Stimulated activated CD8-positive, alpha-beta memory T cell treated with anti-CD3 and anti-CD28 coated beads, Interleukin-7, amount 100 ng/mL, for 24 hours (primary cell): ENCODE measurements around the gene NEURL1B.

ENCODE experiments used
- DNase-seq: peaks from one replicate; pipeline ENCODE4 v3.0.0-alpha.2; 2020; ENCODE audit warnings: low read depth

The NEURL1B gene

DNA sequence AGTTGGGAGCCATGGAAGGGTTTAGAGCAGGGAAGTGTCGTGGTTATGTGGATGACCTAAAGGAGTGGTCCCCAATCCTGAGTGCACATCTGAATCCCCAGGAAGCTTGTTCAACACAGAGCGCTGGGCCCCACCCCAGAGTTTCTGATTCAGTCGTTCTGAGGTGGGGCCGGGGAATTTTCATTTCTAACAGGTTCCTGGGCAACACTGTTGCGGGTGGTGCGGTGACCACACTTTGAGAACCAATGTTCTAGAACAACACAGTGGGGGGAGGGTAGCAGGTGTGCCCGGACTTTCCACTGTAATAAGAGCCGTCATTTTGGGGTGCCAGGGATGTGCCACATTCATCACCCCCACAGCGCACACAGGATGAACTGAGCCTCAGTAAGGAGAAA lies 90.6 kb downstream of the NEURL1B start:
- no peak for DNase-seq

DNA sequence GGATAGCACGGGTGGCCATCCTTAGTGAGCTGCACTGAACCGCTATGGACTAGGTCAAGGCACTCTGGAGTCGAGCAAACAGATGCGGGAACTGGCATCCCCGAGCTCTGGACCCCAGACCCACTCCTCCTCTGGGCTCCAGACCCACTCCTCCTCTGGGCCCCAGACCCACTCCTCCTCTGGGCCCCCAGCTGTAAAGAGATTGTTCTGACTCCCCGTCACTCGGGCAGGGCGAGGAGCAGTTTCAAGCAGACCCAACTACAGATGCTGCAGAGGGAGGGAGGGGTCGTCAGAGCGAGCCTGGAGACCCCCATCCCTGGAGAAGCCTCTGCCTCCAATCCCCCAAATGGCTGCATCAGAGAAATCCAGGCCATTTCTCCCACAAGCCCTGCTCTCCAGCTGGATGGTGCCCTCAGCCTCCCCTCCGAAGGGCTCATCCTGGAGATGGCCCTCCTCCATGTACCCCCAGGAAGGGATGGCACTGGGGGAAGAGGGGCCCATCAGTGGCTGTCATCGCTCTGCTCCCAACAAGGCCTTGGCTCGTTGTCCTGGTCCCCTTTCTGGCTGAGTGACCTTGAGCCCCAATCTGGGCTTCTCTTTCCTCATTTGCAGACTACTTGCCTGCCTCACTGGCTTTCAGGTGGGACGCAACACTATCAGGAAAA lies 91.3 kb downstream of the NEURL1B start:
- DNase-seq, result no peak

DNA sequence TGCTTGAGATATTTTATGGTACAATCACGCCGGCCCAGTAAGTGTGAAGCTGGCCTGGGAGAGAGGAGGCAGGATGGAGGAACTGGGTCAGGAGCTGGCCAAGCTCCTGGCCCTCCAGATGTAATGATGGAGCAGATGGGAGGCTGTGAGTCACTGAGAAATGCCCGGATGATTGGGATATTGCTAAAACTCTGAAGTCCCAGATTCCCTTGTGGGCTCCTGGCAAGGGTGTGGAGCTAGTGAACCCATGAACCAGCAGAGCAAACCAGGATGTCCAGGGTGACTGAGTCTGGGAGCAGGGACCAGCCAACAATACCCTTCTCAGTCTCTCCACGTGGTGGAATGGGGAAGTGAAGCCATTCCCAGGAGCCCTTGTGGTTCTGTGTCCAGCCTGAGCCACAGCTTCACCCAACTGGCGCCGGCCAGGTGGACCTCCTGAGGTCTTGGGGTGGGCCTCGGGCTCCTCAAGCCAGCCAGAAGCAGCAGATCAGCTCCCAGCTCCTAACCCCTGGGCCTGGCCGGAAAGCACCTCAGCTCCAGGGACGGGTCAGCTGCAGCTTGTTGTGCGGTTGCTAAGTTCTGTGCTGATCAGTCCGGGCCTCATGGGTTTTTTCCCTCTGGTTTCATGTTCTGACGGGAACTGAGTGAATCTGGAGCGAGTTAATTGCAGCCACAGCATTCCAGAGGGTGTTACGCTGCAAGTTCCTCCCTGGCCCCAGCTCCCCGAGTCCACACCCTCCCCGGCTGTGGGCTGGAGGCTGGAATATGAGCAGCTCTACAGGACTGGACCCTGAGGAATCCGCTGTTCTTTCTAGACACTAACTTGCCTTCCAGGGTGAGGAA lies 92.3 kb downstream of the NEURL1B start:
- DNase-seq, result no peak

GRCh38 chr5:172733974-172734346 lies 92.9 kb downstream of the NEURL1B start:
- DNase-seq, result no peak

GRCh38 chr5:172735141-172735831 lies 94.2 kb downstream of the NEURL1B start:
- no peak for DNase-seq

DNA sequence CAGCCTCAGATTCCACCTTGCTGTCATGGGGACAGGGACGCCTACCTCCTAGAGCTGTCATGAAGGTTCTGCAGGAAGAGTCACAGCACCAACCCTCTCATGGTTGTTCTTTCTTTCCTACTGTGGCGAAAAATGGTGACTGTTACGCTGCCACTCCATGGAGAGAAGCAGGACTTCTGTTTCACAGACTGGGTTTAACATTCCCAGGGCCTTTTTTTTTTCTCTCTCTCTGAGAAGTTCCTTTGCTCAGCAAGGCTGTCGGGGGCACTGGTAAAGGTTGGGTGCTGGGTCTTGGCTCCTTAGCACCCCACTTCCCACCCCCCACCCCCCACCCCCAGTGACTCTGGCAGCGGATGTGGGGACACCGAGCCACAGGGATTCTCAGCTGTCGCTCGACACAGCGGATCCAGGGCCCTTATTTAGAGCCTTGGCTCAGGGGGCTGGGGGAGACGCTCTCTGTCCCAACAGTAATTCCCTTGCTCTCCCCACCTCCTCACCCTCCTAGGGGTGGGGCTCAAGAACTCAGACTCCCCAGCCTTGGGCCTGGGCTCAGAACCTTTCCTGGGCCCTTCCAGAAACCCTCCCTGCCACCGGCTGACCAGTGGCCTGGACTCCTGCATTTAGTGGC lies 95.6 kb downstream of the NEURL1B start:
- DNase-seq, result no peak

DNA sequence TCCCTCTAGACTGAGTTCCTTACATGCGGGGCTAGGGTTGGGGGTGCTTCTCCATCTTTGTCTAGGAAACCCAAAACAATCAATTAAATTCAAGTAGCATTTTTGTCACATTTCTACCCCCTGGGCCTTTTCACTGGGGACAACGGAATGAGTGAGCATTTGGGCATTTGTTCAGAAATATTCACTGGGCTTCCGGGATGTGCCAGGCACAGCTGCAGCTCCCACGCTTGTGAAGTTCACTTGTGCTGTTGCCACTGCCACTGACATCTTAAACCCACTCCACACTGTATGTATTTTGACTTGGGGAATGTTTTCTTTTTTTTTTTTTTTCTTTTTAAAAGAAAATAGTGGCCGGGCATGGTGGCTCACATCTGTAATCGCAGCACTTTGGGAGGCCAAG lies 98.3 kb downstream of the NEURL1B start:
- DNase-seq, result no peak

DNA sequence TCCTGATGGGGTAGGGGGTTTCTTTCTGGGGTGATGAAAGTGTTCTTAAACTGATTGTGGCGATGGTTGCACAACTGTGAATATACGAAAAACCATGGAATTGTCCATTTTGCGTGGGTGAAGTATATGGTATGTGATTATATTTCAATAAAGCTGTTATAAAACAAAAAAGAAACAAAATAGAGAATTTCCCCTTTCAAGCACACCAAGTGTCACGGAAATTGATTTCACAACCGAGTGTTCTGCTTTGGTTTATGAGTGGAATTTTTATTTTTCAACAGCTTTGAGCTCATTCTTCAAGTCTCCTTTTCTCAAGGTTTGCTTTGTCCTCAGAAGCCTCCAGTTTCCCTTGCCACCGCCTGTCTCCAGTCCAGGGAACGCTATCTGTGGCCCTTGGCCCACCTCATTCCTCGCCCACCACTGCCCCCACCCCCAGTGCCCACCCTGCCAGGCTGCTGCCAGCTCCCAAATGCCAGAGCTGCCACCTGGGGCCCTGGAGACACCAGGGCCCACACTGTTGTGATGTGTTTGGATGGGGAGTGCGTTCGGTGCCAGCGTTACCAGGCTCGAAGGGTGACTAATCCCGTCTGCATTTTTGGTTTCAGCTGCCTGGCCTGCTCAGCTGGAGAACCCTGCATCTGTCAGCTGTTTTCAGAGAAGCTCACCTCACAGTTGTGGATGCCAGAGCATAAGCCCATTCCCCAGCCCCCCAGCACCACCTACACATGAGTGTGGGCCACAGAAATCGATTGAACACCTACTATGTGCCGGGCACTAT lies 99.6 kb downstream of the NEURL1B start:
- no peak for DNase-seq
